Inflammatory macrophage treated with lipopolysaccharide for 1 hour (primary cell): ENCODE data around the gene HERC3.

Source experiments
- DNase-seq, 2 donors: peaks; one replicate each; pipeline ENCODE4 v3.0.0-alpha.2; 2020 to 2022

HERC3 gene

GRCh38 chr4:88752076-88752463 is 159.8 kb downstream of the HERC3 start:
- DNase-seq, result no peak

- no peak for DNase-seq
Measured at GRCh38 chr4:88752754-88753153, 160.5 kb downstream of the HERC3 start.

- DNase-seq, result no peak
Measured at GRCh38 chr4:88753658-88754571, 161.6 kb downstream of the HERC3 start.

- no peak for DNase-seq
Measured at GRCh38 chr4:88754796-88755195, 162.5 kb downstream of the HERC3 start.

- no peak for DNase-seq
Measured at GRCh38 chr4:88755454-88755853, 163.2 kb downstream of the HERC3 start.

GRCh38 chr4:88756149-88756548 is 163.9 kb downstream of the HERC3 start:
- no peak for DNase-seq

GRCh38 chr4:88757067-88757466 is 164.8 kb downstream of the HERC3 start:
- DNase-seq, result no peak

GRCh38 chr4:88757776-88758175 is 165.5 kb downstream of the HERC3 start:
- no peak for DNase-seq
